CD4-positive, alpha-beta T cell treated with Interleukin-17A for 1 hour (primary cell): ENCODE results near the gene LIPT1.
"Not testable (repeated sequence)": the region's sequence is repeated elsewhere in the genome, so short reads cannot be mapped to it uniquely, and the experiment has no call there.

Source experiments
- DNase-seq: peaks from one replicate; pipeline ENCODE4 v3.0.0-alpha.2; 2020

LIPT1 gene

GRCh38 chr2:99180755-99181623, 26.2 kb downstream of the LIPT1 start, which contains the start of the genes MITD1 and MRPL30:
Gene MITD1 (minus strand): TSS chr2:99181058. CDS start chr2:99180981, 77 bp downstream.
Gene MRPL30 (plus strand): TSS chr2:99181184. CDS start chr2:99186204, 5,020 bp downstream.
- DNase-seq = peak; percentile 94

GRCh38 chr2:99181624-99182000, 26.8 kb downstream of the LIPT1 start:
- DNase-seq = no peak

GRCh38 chr2:99183025-99183424, 28.3 kb downstream of the LIPT1 start:
- no peak for DNase-seq

- DNase-seq = no peak
Observed at GRCh38 chr2:99184811-99185210, 30.0 kb downstream of the LIPT1 start.

- no peak for DNase-seq
Observed at GRCh38 chr2:99187011-99187410, 32.2 kb downstream of the LIPT1 start.

GRCh38 chr2:99188357-99188756, 33.6 kb downstream of the LIPT1 start:
- no peak for DNase-seq

GRCh38 chr2:99190548-99190947, 35.8 kb downstream of the LIPT1 start:
- no peak for DNase-seq

GRCh38 chr2:99192364-99192763, 37.6 kb downstream of the LIPT1 start:
- not testable (repeated sequence) for DNase-seq

GRCh38 chr2:99198103-99198841, 43.5 kb downstream of the LIPT1 start:
- DNase-seq = no peak

- DNase-seq = no peak
Observed at GRCh38 chr2:99200076-99200800, 45.5 kb downstream of the LIPT1 start.

GRCh38 chr2:99201959-99202678, 47.4 kb downstream of the LIPT1 start:
- DNase-seq = no peak

- no peak for DNase-seq
Observed at GRCh38 chr2:99205491-99205890, 50.7 kb downstream of the LIPT1 start.
